Loucy (cell line): ENCODE measurements around the gene ZIC4.

Source experiments
- EZH2phosphoT487 ChIP-seq: fragments of 200-600 bp; IDR thresholded peaks from 2 replicates; pipeline ENCODE4 v1.6.1; 2018; ENCODE audit warnings: antibody characterized with exemption, mild to moderate bottlenecking, moderate library complexity, borderline replicate concordance
- TF ChIP-seq, protein P1 (sequence below): fragments of 200-600 bp; sonication (generic); conservative IDR thresholded peaks from 2 replicates; pipeline ENCODE4 v1.5.1; 2014; ENCODE audit warnings: mild to moderate bottlenecking, antibody characterized with exemption, low read length

DNA sequence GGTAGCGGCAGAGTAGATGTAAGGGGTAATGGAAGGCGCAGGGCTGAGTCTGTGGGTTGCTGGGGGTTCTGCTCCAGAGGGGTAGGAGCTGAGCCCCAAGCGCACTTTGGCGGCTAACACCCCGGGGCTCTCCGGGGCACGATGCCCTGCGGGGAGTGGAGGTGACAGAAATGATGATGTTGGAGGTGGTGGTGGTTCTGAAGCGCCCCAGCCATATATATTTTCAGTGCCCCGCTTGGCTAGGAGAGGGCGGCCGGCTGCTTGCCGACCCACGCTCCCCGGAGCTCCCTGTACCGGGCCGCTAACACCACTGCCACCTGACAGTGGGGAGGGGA is 9.7 kb downstream of the ZIC4 start:
- TF ChIP-seq, protein P1, sequence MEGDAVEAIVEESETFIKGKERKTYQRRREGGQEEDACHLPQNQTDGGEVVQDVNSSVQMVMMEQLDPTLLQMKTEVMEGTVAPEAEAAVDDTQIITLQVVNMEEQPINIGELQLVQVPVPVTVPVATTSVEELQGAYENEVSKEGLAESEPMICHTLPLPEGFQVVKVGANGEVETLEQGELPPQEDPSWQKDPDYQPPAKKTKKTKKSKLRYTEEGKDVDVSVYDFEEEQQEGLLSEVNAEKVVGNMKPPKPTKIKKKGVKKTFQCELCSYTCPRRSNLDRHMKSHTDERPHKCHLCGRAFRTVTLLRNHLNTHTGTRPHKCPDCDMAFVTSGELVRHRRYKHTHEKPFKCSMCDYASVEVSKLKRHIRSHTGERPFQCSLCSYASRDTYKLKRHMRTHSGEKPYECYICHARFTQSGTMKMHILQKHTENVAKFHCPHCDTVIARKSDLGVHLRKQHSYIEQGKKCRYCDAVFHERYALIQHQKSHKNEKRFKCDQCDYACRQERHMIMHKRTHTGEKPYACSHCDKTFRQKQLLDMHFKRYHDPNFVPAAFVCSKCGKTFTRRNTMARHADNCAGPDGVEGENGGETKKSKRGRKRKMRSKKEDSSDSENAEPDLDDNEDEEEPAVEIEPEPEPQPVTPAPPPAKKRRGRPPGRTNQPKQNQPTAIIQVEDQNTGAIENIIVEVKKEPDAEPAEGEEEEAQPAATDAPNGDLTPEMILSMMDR, result no peak
- no peak for TF ChIP-seq EZH2phosphoT487
